ENCODE results near the gene PIEZO1. TPM values are rescaled to one million over a fixed set of nuclear protein-coding genes. Genes with fewer than 3 reads are reported as not detected.

The PIEZO1 gene
- total and polyA plus RNA-seq, 9 of the 15 experiments (the other 6 are each of a cell fraction or from before 2014, with no cell fraction given), result 3.6 to 432 (median 131) TPM

DNA sequence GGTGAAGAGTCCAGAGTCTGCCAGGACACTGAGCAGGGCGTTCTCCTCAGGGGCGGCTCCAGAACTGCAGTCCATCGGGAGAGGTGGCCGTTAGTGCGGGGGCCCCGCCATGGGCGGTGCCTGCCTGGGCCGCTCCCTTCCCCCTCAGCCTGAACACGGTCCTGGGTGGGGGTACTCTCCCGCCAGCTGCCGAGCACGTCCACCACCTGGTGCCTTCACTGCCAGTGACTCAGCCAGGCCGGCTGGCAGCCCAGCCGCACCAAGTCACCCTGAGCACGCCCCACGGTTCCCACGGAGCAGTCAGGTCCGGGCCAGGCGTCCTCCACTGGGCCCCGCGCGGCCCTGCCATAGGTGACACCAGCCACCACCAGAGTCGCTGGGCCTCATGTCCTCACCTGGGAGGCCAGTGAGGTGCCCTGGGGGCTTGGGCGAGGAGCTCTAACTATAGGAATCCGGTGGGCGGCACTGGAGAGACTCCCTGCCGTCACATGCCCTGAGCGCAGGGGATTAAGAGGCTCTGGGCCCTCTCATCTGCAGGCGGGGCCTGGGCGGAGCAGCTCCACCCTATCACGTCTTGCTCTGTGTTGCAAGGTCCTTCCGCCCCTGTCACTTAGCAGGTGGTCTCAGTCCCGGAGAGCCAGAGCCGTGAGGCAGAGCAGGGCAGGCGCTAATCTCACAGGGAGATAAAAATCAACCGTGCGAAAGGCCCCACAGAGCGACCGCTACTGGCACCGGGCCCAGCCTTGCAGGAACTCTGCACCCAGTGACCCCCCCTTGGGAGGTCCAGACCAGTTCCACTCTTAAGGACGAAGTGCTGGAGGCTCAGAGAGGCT lies 14.3 kb downstream of the PIEZO1 start (continued):
- TF ChIP-seq KDM4B (IDR thresholded peaks at IDR 0.05; ENCODE audit: borderline replicate concordance in 2 of 2, low read depth in 1 of 2) (0 out of 4 replicates have a peak, but pooled peaks of 1 of the 2 experiments have one; percentile 17), XRCC4 (IDR thresholded peaks at IDR 0.05; ENCODE audit: extremely low read depth, insufficient read depth, insufficient read length) (no peak), ZNF274 (IDR thresholded peaks at IDR 0.05; ENCODE audit: borderline replicate concordance, low read depth, low read length) (no peak), ATF1 (CRISPR knock-in tag; IDR thresholded peaks at IDR 0.05) (no peak), ATF1 (tag; IDR thresholded peaks at IDR 0.05) (peak; percentile 84), TRIM28 (IDR thresholded peaks at IDR 0.05) (no peak), TCF3 (CRISPR knock-in tag; IDR thresholded peaks at IDR 0.05) (peak; percentile 40), HSF4 (CRISPR knock-in tag; IDR thresholded peaks at IDR 0.05; ENCODE audit: borderline replicate concordance) (no peak; the same call in 1 of the 2 replicates), CBX3 (IDR thresholded peaks at IDR 0.05; ENCODE audit: borderline replicate concordance in 1 of 2, low read length in 2 of 2) (no peak), ZBTB8A (IDR thresholded peaks at IDR 0.05; ENCODE audit: partially characterized antibody) (no peak), FOXJ2 (tag; IDR thresholded peaks at IDR 0.05) (peak; percentile 43; the same call in 1 of the 2 replicates), HDAC6 (IDR thresholded peaks at IDR 0.05; ENCODE audit: low read depth, low read length) (no peak), ZBTB17 (CRISPR knock-in tag; IDR thresholded peaks at IDR 0.05) (0 out of 2 replicates have a peak, but pooled peaks have one; percentile 12), RBM25 (IDR thresholded peaks at IDR 0.05; ENCODE audit: low read depth, low read length, severe bottlenecking) (no peak), MCM5 (IDR thresholded peaks at IDR 0.05; ENCODE audit: low read depth) (no peak), MEIS2 (IDR thresholded peaks at IDR 0.05; ENCODE audit: partially characterized antibody) (peak; percentile 82), MAFF (IDR thresholded peaks at IDR 0.05; ENCODE audit: low read length) (no peak), SIX5 (IDR thresholded peaks at IDR 0.05; ENCODE audit: borderline replicate concordance in 1 of 2, insufficient read depth in 1 of 2, low read depth in 1 of 2, low read length in 2 of 2) (no peak), MIER1 (IDR thresholded peaks at IDR 0.05; ENCODE audit: low read depth) (no peak), CAMTA2 (CRISPR knock-in tag; conservative IDR thresholded peaks at IDR 0.05) (no peak), MYC (IDR thresholded peaks at IDR 0.05; ENCODE audit: low read depth, low read length) (peak; percentile 98), MYC (CRISPR knock-in tag; IDR thresholded peaks at IDR 0.05; ENCODE audit: borderline replicate concordance, low read depth) (no peak), TAF7 (tag; IDR thresholded peaks at IDR 0.05) (no peak)
- TF ChIP-seq, protein P1, sequence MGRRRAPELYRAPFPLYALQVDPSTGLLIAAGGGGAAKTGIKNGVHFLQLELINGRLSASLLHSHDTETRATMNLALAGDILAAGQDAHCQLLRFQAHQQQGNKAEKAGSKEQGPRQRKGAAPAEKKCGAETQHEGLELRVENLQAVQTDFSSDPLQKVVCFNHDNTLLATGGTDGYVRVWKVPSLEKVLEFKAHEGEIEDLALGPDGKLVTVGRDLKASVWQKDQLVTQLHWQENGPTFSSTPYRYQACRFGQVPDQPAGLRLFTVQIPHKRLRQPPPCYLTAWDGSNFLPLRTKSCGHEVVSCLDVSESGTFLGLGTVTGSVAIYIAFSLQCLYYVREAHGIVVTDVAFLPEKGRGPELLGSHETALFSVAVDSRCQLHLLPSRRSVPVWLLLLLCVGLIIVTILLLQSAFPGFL (CRISPR knock-in tag; IDR thresholded peaks at IDR 0.05), result no peak
- TF ChIP-seq, protein P2, sequence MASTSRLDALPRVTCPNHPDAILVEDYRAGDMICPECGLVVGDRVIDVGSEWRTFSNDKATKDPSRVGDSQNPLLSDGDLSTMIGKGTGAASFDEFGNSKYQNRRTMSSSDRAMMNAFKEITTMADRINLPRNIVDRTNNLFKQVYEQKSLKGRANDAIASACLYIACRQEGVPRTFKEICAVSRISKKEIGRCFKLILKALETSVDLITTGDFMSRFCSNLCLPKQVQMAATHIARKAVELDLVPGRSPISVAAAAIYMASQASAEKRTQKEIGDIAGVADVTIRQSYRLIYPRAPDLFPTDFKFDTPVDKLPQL (IDR thresholded peaks at IDR 0.05; ENCODE audit: extremely low read depth, insufficient read length), result no peak
- TF ChIP-seq, protein P3, sequence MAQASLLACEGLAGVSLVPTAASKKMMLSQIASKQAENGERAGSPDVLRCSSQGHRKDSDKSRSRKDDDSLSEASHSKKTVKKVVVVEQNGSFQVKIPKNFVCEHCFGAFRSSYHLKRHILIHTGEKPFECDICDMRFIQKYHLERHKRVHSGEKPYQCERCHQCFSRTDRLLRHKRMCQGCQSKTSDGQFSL (CRISPR knock-in tag; IDR thresholded peaks at IDR 0.05), result no peak; the same call in 1 of the 2 replicates
- TF ChIP-seq, protein P3 (tag; IDR thresholded peaks at IDR 0.05), result 0 out of 4 replicates have a peak, but pooled peaks of 1 of the 2 experiments have one; percentile 43
